Left cardiac atrium (tissue), 4 donors: ENCODE results near the gene CDYL2. TPM values are rescaled to one million over a fixed set of nuclear protein-coding genes. Genes with fewer than 3 reads are reported as not detected.

Experiments
- ATAC-seq, 2 donors: fragments of 200-7000 bp; cut with Tn5 transposase; one replicate each; pipeline ENCODE4 v1.9.1; 2020; ENCODE audit warnings: mild to moderate bottlenecking in 2 of 2, moderate library complexity in 2 of 2
- DNase-seq: peaks from one replicate; pipeline ENCODE4 v3.0.0-alpha.2; 2020
- intact Hi-C, 2 donors: fragments of 100-400 bp; cut with DNase I; formaldehyde crosslinking; loops; one replicate each; pipeline versions ENCODE4 v1.14.1 to v1.15.1; 2022 to 2023
- total RNA-seq, 2 donors: library from RNA; stranded (reverse); fragmentation: NEBNext Ultra II Directional; extraction: Animal tissue kit (Norgen Biotek cat#: 25700); gene quantifications; one replicate each; pipeline ENCODE4 v1.2.1, GENCODE V29; 2021
- donor health status: DM: no; HTN: yes; CAD: no.
- donor health status: DM: no; HTN: yes; CAD: no; lungs with severe emphysema.
- donor health status: DM: yes; HTN: yes; CAD: no.
- donor health status: Dilated cardiomyopathy.

Gene CDYL2
- total RNA-seq, 2 donors from 2014 or later = 6.7 to 7.1 TPM

DNA sequence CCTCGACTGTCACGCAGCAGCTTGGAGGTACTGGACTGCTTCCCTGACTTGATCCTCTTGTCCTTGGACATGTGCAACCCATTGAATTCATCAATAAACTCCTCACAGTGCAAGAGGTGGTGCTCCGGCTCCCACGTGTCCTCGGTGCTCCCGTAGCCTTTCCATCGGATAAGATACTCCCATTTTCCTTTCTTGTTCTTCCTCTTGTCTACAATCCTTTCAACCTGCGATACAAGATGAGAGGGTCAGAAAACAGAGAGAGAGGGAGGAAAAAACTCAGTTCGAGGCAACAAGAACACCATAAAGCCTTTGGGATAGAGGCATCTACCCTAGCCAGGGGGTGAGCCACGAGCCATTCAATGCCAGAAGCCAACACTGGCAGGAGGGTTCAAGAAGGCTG, 119.5 kb downstream of the CDYL2 start:
- intact Hi-C loops = no loop called here
- no peak for ATAC-seq
- no peak for DNase-seq

GRCh38 chr16:80684136-80684765, 120.1 kb downstream of the CDYL2 start:
- DNase-seq = no peak
- intact Hi-C loops = no loop called here
- ATAC-seq = no peak

DNA sequence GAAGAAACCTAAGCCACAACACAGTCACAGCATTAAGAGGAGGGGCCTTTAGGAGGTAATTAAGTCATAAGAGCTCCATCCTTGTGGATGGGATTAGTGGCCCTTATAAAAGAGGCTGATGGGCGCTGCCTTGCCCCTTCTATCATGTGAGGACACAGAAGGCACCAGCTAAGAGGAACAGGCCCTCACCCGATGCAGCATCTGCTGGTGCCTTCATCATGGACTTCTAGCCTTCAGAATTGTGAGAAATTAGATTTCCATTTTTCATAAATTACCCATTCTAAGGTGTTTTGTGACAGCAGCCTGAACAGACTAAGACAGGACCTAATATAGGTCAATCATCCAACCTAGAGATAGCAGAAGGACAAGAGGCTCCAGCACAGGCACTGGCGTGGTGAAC, 120.8 kb downstream of the CDYL2 start:
- intact Hi-C loops = no loop called here
- ATAC-seq (no peak), DNase-seq (no peak)

- intact Hi-C loops = no loop called here
- no peak for DNase-seq
- no peak for ATAC-seq
Observed at GRCh38 chr16:80682421-80683070, 121.9 kb downstream of the CDYL2 start.

GRCh38 chr16:80681436-80681835, 123.0 kb downstream of the CDYL2 start:
- no peak for DNase-seq
- ATAC-seq = no peak
- intact Hi-C loops = no loop called here

DNA sequence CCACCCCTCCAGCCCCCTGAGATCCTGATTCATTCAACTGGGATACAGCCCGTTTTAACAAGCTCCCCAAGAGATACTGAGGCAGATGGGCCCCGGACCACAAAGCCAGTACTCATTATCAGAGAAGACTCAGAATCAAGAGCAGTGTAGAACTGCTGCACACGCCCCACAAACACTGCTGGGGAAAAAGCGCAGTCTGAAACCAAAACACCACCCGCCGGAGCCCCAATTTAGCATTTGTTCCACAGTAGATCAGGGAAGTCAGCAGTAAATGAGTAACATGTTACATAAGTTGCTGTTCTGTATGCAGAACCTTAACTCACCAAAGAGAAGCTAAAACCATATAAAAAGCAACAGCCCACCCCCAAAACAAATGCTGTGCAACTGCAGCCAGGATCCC, 123.6 kb downstream of the CDYL2 start:
- intact Hi-C loops = no loop called here
- no peak for ATAC-seq

DNA sequence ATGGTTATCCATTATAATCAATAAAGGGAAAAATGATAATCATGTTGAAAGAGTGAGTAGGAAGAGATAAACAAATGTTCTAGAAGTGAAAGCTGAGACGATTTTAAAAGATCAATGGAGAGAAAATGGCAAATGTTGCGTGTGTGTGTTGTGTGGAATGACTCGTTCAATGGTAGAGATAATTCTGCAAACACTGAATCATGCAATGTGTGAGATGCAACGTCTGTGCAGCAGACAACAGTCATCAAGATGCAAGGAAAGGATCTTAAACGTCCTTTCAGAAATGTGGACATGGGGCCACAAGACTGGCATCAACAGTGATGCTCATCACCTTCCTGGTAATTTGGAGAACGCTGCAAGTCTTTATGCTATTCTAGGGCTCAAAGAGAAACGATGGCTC, 124.4 kb downstream of the CDYL2 start:
- intact Hi-C loops = no loop called here
- DNase-seq (no peak), ATAC-seq (no peak)

More for the DNA sequence above, 123.6 kb downstream of the CDYL2 start:
- DNase-seq = no peak

- DNase-seq (no peak), ATAC-seq (no peak)
- intact Hi-C loops = no loop called here
Observed at GRCh38 chr16:80674884-80675283, 129.5 kb downstream of the CDYL2 start.

DNA sequence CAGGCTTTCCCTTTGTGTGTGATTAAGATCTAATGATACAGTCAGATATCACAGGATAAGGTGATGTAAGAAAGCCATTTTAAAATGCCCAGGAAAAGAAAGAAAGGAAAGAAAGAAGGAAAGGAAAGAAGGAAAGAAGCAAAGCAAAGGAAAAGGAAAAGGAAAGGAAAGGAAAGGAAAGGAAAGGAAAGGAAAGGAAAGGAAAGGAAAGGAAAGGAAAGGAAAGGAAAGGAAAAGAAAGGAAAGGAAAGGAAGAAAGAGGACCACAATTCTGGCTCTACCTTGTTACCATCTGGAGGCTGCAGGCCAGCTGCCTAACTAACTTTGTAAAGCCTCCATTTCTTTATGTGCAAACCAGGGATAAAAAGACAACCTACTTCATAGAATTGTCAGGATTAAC, 132.0 kb downstream of the CDYL2 start:
- DNase-seq (no peak), ATAC-seq (no peak)
- intact Hi-C loops = no loop called here

DNA sequence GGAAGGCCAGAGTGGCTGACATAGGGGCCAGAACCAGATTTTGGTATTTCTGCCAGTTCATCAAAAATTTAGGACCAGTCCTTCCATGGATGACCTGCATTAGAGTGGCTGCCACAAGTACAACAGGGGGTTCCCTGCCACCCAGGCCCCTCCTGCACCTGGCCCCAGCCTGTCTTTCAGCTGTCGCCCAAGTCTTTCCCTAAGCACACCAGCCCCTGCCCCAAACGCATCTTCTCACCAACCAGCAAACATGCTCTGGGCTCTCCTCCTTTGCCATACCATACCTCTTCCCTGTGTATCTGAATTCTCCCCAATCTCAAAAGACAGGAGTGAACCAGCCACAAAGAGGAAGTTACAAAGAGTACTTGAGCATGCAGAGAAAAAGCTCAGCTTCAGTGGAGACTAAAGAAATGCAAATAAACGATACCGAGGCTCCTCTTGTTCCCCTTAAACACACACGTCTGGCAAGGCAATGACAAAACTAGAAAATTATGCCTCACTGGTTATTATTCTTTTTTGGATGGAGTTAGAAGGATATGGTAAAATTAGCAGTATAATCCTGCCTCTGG, 133.0 kb downstream of the CDYL2 start:
- ATAC-seq = no peak
- no peak for DNase-seq
- intact Hi-C loops = no loop called here

DNA sequence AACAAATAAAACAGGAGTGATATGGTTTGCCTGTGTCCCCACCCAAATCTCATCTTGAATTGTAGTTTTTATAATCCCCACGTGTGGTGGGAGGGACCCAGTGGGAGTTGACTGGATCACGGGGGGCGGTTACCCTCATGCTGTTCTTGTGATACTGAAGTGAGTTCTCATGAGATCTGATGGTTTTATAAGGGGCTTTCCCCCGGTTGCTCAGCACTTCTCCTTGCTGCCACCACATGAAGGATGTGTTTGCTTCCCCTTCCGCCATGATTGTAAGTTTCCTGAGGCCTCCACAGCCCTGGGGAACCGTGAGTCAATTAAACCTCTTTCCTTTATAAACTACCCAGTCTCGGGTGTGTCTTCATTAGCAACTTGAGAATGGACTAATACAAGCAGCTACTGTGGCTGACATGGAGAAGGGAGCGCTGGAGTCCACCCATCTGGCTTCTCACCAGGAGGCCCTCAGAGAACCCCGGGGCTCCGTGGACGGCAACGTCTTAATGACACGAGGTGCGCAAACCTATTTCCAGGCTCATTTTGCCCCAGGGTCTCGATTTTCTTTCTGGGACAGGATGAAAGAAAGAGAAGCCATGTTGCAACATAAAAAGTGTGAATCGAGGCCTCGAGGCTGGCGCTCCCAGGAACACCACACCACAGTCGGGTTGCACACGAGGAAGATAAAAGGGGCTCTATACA, 134.1 kb downstream of the CDYL2 start:
- no peak for DNase-seq
- no peak for ATAC-seq
- intact Hi-C loops = no loop called here

DNA sequence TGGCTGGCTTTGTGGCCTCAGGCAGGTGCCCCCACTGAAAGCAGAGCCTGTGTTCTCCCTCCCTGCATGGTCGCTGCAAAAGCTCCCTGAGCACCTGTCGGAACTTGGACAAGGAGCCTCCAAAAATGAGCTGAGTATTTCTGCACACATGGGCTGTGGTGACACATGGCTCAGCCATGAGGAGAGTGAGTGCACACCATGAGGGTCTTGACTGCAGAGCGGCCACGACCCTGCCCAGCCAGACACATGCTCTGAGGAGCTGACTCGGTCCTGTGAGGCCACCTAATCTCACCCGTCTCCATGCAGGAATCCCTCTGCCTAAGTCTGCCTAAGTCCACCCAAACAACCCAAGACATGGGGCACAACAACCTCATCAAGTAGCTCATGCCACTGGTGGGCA, 134.7 kb downstream of the CDYL2 start:
- intact Hi-C loops = no loop called here
- no peak for ATAC-seq
- no peak for DNase-seq

GRCh38 chr16:80667925-80668324, 136.5 kb downstream of the CDYL2 start:
- intact Hi-C loops = no loop called here
- ATAC-seq (no peak), DNase-seq (no peak)

DNA sequence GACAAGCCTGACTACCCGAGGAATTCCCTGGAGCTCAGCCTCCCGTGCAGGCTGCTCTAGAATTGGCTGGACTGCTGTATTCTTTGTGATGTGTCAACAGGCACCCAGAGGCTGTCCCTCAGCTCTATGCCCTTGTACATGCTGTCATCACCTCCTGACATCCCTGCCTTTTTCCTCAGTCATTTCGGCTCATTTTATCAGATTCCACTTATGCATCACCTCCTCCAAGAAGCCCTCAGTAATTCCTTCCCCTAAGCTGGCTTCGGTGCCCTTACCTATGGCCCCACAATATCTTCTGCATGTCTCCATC, 137.2 kb downstream of the CDYL2 start:
- ATAC-seq (no peak), DNase-seq (no peak)
- intact Hi-C loops = no loop called here

GRCh38 chr16:80666378-80667250, 137.8 kb downstream of the CDYL2 start:
- DNase-seq (no peak), ATAC-seq (no peak)
- intact Hi-C loops = no loop called here

DNA sequence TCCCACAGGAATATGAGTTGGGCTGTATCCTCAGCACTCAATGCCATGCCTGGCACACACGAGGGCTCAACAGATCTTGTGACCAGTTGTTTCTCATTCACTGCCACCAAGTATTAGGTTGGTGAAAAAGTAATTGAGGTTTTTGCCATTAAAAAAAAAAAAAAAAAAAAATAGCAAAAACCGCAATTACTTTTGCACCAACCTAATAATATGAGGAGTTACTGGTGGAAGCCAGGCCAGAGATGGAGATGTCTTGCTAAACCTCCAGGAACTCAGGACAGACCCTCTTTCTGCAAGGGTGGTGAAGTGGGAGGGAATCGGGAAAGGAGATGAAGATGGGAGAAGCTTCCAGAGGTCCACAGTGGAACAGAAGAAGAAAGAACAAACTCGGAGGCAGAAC, 139.0 kb downstream of the CDYL2 start:
- ATAC-seq (no peak), DNase-seq (no peak)
- intact Hi-C loops = no loop called here

DNA sequence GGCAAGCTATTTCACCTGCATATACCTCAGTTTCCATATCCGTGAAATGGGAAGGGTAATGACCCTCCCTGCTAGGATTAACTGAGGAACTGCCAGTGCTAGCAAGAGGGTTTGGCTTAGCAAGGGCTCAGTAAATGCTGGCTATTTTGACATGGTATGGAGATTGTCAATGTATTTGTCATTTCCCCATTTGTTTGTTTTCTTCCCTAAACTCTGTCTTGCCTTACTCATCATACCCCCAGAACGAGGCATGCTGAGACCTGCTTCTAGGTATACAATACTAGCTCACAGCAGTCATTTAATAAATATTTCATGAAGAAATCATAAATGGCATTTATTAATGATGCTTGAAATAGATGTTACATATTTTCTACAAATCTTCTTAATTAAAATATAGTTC, 139.6 kb downstream of the CDYL2 start:
- ATAC-seq (no peak), DNase-seq (no peak)
- intact Hi-C loops = no loop called here

GRCh38 chr16:80664226-80664625, 140.2 kb downstream of the CDYL2 start:
- intact Hi-C loops = no loop called here
- no peak for DNase-seq
- ATAC-seq = no peak

- DNase-seq (no peak), ATAC-seq (no peak)
- intact Hi-C loops = no loop called here
Observed at GRCh38 chr16:80663078-80663477, 141.3 kb downstream of the CDYL2 start.

DNA sequence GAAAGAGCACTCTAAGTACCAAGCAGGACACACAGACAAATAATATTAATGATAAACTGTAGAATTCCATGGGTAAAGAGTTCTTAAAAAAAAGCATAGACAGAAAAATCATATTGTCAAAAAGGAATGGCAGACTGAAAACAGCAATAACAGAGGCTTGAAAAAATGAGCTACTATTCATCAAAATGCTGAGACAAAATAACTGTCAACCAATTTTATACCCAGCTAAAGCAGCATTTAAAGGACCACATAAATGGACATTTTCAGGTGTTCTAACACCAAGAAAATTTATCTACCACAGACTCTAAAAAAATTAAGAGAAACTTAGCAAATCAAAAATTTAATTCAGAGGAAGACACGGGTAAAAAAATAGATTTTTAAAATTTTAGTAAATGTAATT, 144.5 kb downstream of the CDYL2 start:
- intact Hi-C loops = no loop called here
- no peak for DNase-seq
- ATAC-seq = no peak
